Endothelial cell of umbilical vein (primary cell): Measurements from ENCODE around the gene OR10P1. TPM values are rescaled to one million over a fixed set of nuclear protein-coding genes. Genes with fewer than 3 reads are reported as not detected.

Source experiments
- BruUV-seq: library from RNA; stranded (reverse); fragments of 400-500 nt; replicated peaks from 2 replicates; lab custom pipeline; 2021; lab: Mats Ljungman, UMichigan
- CTCF ChIA-PET: fragments of 300-600, 350-600 bp; sonication (Branson Sonifier 250); formaldehyde crosslinking; loops from one replicate; lab custom pipeline; 2021; ENCODE audit warnings: antibody characterized with exemption, inconsistent platforms; lab: Charles Lee
- POLR2A ChIA-PET: fragments of 300-600, 350-600 bp; sonication (Branson Sonifier 250); formaldehyde crosslinking; loops from one replicate; lab custom pipeline; 2021; ENCODE audit warnings: antibody characterized with exemption, inconsistent platforms; lab: Charles Lee
- DNase-seq: peaks from one replicate; pipeline ENCODE4 v3.0.0-alpha.2; 2011; ENCODE audit warnings: low read depth, low spot score
- FAIRE-seq: peaks from 2 replicates; lab custom pipeline; 2011; peaks lifted over from hg19 to GRCh38; lab: Jason Lieb, UNC
- H2AFZ ChIP-seq: 2 replicates; pipeline ENCODE4 v1.6.0; 2012; ENCODE audit warnings: low read depth, low read length, control low read depth, inconsistent platforms
- H3K27ac ChIP-seq: 2 replicates; pipeline ENCODE4 v1.5.1; 2011; ENCODE audit warnings: low read depth, mild to moderate bottlenecking, control low read depth, low read length, moderate library complexity; ENCODE audit not compliant: insufficient read depth
- H3K27me3 ChIP-seq, 2 experiments: 2 replicates each; pipeline versions ENCODE4 v1.6.0 to v1.6.1; 2011; ENCODE audit warnings: low read length in 2 of 2, mixed read lengths in 1 of 2; ENCODE audit not compliant: control insufficient read depth in 2 of 2, insufficient read depth in 2 of 2
- H3K36me3 ChIP-seq, 2 experiments: 2 replicates in 1 of 2; 3 replicates in 1 of 2; pipeline ENCODE4 v1.5.1; 2011; ENCODE audit warnings: low read length in 2 of 2, mild to moderate bottlenecking in 1 of 2, moderate library complexity in 1 of 2; ENCODE audit not compliant: control insufficient read depth in 2 of 2, insufficient read depth in 2 of 2; ENCODE audit errors: extremely low read depth in 1 of 2
- H3K4me1 ChIP-seq: 3 replicates; pipeline ENCODE4 v1.5.1; 2011; ENCODE audit warnings: mild to moderate bottlenecking, low read length; ENCODE audit not compliant: control insufficient read depth, insufficient read depth; ENCODE audit errors: extremely low read depth
- H3K4me2 ChIP-seq: 2 replicates; pipeline ENCODE4 v1.6.1; 2011; ENCODE audit warnings: low read length, control low read depth, mixed read lengths; ENCODE audit not compliant: insufficient read depth
- H3K4me3 ChIP-seq, 3 experiments: fragments of 200-600 bp in 1 of 3; sonication (generic), shearing (Covaris generic) in 1 of 3; replicated peaks in 1 of 3; 2 replicates each; pipeline ENCODE4 v1.5.1; 2011 to 2016; ENCODE audit warnings: control low read depth in 3 of 3, low read length in 3 of 3, mild to moderate bottlenecking in 2 of 3, inconsistent platforms in 1 of 3, low read depth in 1 of 3, moderate library complexity in 1 of 3; ENCODE audit not compliant: insufficient read depth in 1 of 3
- H3K79me2 ChIP-seq: 2 replicates; pipeline ENCODE4 v1.6.0; 2012; ENCODE audit warnings: low read length, inconsistent platforms; ENCODE audit not compliant: control insufficient read depth, insufficient read depth
- H3K9ac ChIP-seq: replicated peaks from 2 replicates; pipeline ENCODE3; 2011; ENCODE audit warnings: low read length, control low read depth; ENCODE audit not compliant: insufficient read depth; ENCODE audit errors: extremely low read depth
- H3K9me1 ChIP-seq: replicated peaks from 3 replicates; pipeline ENCODE4 v1.6.0; 2011; ENCODE audit warnings: mild to moderate bottlenecking, low read length; ENCODE audit not compliant: control insufficient read depth, insufficient read depth; ENCODE audit errors: extremely low read depth
- H3K9me3 ChIP-seq: replicated peaks from 2 replicates; pipeline ENCODE4 v1.5.1; 2012; ENCODE audit warnings: low read length, inconsistent platforms; ENCODE audit not compliant: control insufficient read depth, insufficient read depth
- H4K20me1 ChIP-seq: replicated peaks from 2 replicates; pipeline ENCODE3; 2011; ENCODE audit warnings: mild to moderate bottlenecking, low read length; ENCODE audit not compliant: control insufficient read depth, insufficient read depth; ENCODE audit errors: extremely low read depth
- CTCF ChIP-seq, 2 donors: IDR thresholded peaks; 1 replicate in 1 of 2; 2 replicates in 1 of 2; pipeline ENCODE4 v1.5.1; 2011; ENCODE audit warnings: low read length in 2 of 2, mild to moderate bottlenecking in 2 of 2, moderate library complexity in 2 of 2, control low read depth in 1 of 2, inconsistent platforms in 1 of 2, low read depth in 1 of 2; ENCODE audit not compliant: insufficient read depth in 1 of 2; ENCODE audit errors: extremely low read depth in 1 of 2
- EZH2 ChIP-seq: IDR thresholded peaks from 2 replicates; pipeline ENCODE4 v1.6.1; 2012; ENCODE audit warnings: borderline replicate concordance, low read depth, mild to moderate bottlenecking, moderate library complexity, low read length, inconsistent platforms; ENCODE audit not compliant: severe bottlenecking
- FOS ChIP-seq: IDR thresholded peaks from 2 replicates; pipeline ENCODE4 v1.6.1; 2011; ENCODE audit warnings: mild to moderate bottlenecking, low read length, moderate library complexity, borderline replicate concordance; ENCODE audit not compliant: insufficient read depth
- GATA2 ChIP-seq: IDR thresholded peaks from 2 replicates; pipeline ENCODE4 v1.7.0; 2011; ENCODE audit warnings: low read depth, mild to moderate bottlenecking, moderate library complexity, mixed read lengths, low read length; ENCODE audit not compliant: insufficient read length, insufficient read depth
- JUN ChIP-seq: IDR thresholded peaks from 2 replicates; pipeline ENCODE4 v1.6.1; 2011; ENCODE audit warnings: borderline replicate concordance, low read depth; ENCODE audit not compliant: insufficient read length, insufficient read depth
- MAX ChIP-seq: IDR thresholded peaks from 2 replicates; pipeline ENCODE4 v1.6.1; 2011; ENCODE audit not compliant: insufficient read depth, insufficient read length
- MYC ChIP-seq: IDR thresholded peaks from one replicate; pipeline ENCODE4 v1.6.1; 2011; ENCODE audit warnings: mild to moderate bottlenecking, low read depth, low read length
- POLR2A ChIP-seq: IDR thresholded peaks from 2 replicates; pipeline ENCODE4 v1.6.1; 2012; ENCODE audit warnings: low read depth, mild to moderate bottlenecking, control low read depth, low read length
- POLR2AphosphoS5 ChIP-seq: IDR thresholded peaks from 2 replicates; pipeline ENCODE4 v1.6.1; 2012; ENCODE audit warnings: low read depth, mild to moderate bottlenecking, control low read depth, low read length, moderate library complexity; ENCODE audit not compliant: insufficient read depth
- dilution Hi-C: fragments of 300-500 bp; cut with MboI; formaldehyde crosslinking; loops from one replicate; pipeline ENCODE4 v1.15.0; 2019; ENCODE audit warnings: low sequenced_read_pairs; ENCODE audit not compliant: extremely low pct_ligation_motif_present
- intact Hi-C: fragments of 100-400 bp; cut with micrococcal nuclease; formaldehyde crosslinking; loops from one replicate; pipeline ENCODE4 v1.10.0; 2022
- polyA plus RNA-seq, 4 experiments: library from polyadenylated mRNA; depleted of rRNA in 3 of 4; stranded (reverse) in 3 of 4; unstranded in 1 of 4; fragments of >200 nt; gene quantifications; 2 replicates each; pipeline versions ENCODE4 v1.2.1 to v1.2.3, GENCODE V29; 2011 to 2012; ENCODE audit warnings: missing spikeins in 1 of 4
- total RNA-seq: library from RNA; stranded (reverse); gene quantifications from 2 replicates; pipeline ENCODE4 v1.2.3, GENCODE V29; 2021

OR10P1 gene
- total and polyA plus RNA-seq, 2 donors (not counting 3 experiments of a cell fraction or from before 2014, with no cell fraction given), result not detected

- POLR2A ChIA-PET, result no interaction called here
- Histone ChIP-seq H3K9me1 (no peaks in the 10 kb centered on the region), H3K79me2 (no peaks in the 10 kb centered on the region), H3K4me3 (no peak overlapping the region), H3K9me3 (no peaks in the 10 kb centered on the region), H4K20me1 (no peaks in the 10 kb centered on the region), H2AFZ (no peak overlapping the region), H3K9ac (no peak overlapping the region), H3K4me2 (no peak overlapping the region), H3K4me1 (no peaks in the 10 kb centered on the region), H3K27ac (no peak overlapping the region), H3K36me3 (no peaks in the 10 kb centered on the region), H3K27me3 (peaks cover 11 to 18% of the 10 kb centered on the region in 2 experiments)
- FAIRE-seq (no peak), DNase-seq (no peak)
- dilution Hi-C loops, result no loop called here
- intact Hi-C loops, result loop anchor here (1.0 kb wide), 1 partner anchor 281 kb away; no protein-coding TSS in a partner anchor
- no TSS peak for BruUV-seq
- CTCF ChIA-PET, result interaction anchor here (1.1 to 5.9 kb wide), 6 partner anchors 13 to 79 kb away, joined by 3 to 82 read pairs (median 10); partner anchors contain the start of gene RDH5
- no peak for TF ChIP-seq POLR2A
- no peak for TF ChIP-seq JUN
- no peak for TF ChIP-seq MAX
- no peak for TF ChIP-seq FOS
- no peak for TF ChIP-seq POLR2AphosphoS5
- TF ChIP-seq EZH2, result no peak
- no peak for TF ChIP-seq GATA2
- TF ChIP-seq MYC, result no peak
- no peak for TF ChIP-seq CTCF (IDR thresholded peaks at IDR 0.05; ENCODE audit: extremely low read depth in 1 of 2, insufficient read depth in 1 of 2, low read depth in 1 of 2, low read length in 2 of 2)
These were observed 22.1 kb downstream of the OR10P1 start for GRCh38 chr12:55658635-55659391.
